Hepatocyte (in vitro differentiated cells): ENCODE data around the gene NFIX.

Experiments used
- CTCF ChIP-seq: fragments of 200-600 bp; sonication (generic); IDR thresholded peaks from 2 replicates; pipeline ENCODE4 v1.5.1; 2016; ENCODE audit warnings: antibody characterized with exemption, mild to moderate bottlenecking; ENCODE audit not compliant: poor library complexity
- EZH2 ChIP-seq: fragments of 200-600 bp; sonication (generic); IDR thresholded peaks from 2 replicates; pipeline ENCODE4 v1.6.1; 2016; ENCODE audit warnings: antibody characterized with exemption, mild to moderate bottlenecking, borderline replicate concordance
- EZH2phosphoT487 ChIP-seq: fragments of 200-600 bp; sonication (generic); IDR thresholded peaks from one replicate; pipeline ENCODE4 v1.6.1; 2018; ENCODE audit warnings: antibody characterized with exemption, mild to moderate bottlenecking, low read depth, moderate library complexity; ENCODE audit not compliant: unreplicated experiment, severe bottlenecking

DNA sequence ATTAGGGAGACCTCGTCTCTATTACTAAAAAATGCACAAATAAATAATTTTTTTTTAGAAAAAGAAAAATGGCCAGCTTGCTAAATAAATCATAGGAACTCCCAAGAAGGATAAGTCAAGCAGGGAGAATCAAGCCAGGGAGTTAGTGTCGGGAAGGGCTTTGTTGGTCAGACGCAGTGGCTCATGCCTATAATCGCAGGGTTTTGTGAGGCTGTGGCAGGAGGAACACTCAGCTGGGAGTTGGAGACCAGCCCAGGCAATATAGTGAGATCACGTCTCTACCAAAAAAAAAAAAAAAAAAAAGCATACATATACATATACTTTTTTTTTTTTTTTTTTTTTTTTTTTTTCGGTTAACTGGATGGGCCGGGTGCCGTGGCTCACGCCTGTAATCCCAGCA lies 131.8 kb downstream of the NFIX start:
- no peak for TF ChIP-seq CTCF
- no peak for TF ChIP-seq EZH2
- TF ChIP-seq EZH2phosphoT487: no peak
